ENCODE data around the gene MINDY2.

GRCh38 chr15:58734859-58735258 lies 36.2 kb upstream of the MINDY2 start:
- no peak for TF ChIP-seq CTCF (IDR thresholded peaks at IDR 0.05; ENCODE audit: insufficient read depth, low read depth, low read length)
- TF ChIP-seq EZH2 (IDR thresholded peaks at IDR 0.05; ENCODE audit: insufficient read depth, low read length) = no peak

Measured in astrocyte (in vitro differentiated cells and primary cell).